A549 treated with ZK216348 at 1 μM for 4 hours (cell line): Measurements from ENCODE around the gene DNTT. TPM values are rescaled to one million over a fixed set of nuclear protein-coding genes. Genes with fewer than 3 reads are reported as not detected.

ENCODE experiments used
- total RNA-seq: library from RNA; stranded (reverse); fragments of 200-300 nt; extraction: Qiagen RNA extraction; gene quantifications from 5 replicates; pipeline ENCODE4 v1.2.3, GENCODE V29; 2022; ENCODE audit warnings: low read depth

The DNTT gene
- total RNA-seq = not detected in 5 replicates

DNA sequence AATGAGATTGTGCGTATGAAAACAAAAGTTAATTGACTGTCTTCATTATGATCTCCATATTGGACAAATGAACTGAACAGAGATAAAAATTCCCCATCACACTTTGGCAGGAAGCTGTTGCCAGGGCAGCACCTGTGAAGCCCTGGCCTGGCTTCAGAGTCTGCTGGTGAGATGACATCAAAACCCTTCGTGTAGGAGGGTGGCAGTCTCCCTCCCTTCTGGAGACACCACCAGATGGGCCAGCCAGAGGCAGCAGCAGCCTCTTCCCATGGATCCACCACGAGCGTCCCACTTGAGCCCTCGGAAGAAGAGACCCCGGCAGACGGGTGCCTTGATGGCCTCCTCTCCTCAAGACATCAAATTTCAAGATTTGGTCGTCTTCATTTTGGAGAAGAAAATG lies at the start of gene DNTT:
TSS of gene DNTT (plus strand) at position 205 of the 400 bp plus-strand sequence. CDS start at position 269, 64 bp downstream.

DNA sequence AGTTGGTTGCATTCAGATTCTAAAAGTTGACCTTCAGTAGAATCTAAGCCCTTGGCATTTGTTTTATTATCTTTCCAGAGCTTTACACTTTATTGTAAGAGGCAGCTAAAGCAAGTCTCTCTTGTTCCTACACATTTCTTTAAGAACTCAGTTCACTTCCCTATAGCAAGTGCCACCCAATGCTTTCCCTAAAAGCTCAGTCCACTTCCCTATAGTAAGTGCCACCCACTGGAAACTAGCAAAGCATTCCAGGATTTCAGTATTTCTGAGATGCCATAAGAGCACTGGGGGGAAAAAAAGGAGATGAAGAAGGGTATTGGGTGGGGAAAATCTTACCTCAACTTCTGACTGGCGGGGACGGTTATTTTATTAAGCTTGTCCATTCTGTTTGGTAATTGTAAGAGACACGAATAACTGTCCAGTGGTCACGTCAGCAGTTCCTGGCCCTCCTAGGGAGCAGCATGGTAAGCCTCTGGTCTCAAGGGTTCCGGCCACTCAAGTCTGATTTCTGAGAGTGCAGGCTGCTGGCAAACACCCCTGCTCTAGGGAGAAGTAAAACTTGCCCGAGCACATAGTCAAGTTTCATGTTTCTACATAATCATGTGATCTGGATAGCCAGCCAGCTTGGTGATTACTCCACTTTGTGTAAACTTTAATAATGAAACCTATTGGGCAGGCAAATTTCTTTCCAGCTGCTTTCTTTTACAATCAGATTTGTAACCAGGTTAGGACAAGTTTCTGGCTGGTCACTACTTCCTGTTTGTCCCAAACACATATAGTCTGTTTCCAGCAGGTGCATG lies 33.0 kb upstream of the DNTT start, which contains the start of gene BLNK:
TSS of gene BLNK (minus strand) at position 554 of the 800 bp plus-strand sequence. CDS start at position 383, 171 bp downstream.

DNA sequence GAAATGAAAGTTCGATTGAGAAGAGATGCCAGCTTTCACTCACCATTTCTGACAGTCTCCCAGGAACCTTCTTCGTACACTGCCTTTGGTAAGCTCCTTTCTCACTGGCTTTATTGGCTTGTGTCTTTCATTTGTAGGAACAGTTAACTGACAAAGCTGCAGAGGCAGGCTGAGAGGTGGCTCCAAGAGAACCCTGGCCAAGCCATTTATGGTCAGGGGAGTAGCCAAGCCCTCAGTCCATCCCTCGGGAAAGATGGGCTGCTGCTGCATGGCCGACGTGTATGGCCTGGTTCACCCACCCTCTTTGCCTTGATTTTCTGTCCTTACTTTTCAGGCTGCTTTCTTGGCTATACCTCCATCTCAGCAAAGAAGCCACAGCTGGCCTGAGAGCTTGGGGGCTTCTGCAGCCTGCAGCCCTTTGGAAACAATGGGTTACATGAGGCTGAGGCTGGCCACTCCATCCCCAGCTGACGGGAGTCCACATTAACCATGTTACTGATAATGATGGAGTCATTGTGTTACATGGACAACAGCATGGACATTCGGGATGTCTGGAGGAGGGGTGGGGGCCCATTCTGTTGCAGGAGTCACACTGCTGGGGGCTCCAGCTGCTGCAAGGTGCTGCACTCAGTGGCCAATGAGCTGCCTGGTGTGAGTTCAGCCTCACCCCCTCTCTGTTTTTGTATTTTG lies 54.8 kb downstream of the DNTT start, which contains the start of gene OPALIN:
TSS of gene OPALIN (minus strand) at position 152 of the 690 bp plus-strand sequence. CDS start at position 46, 106 bp downstream.

Other genes starting within 250 kb of the DNTT start
- gene ZNF518A, start 174.1 kb upstream of the DNTT start, total RNA-seq = 3.8 to 9.3 TPM (median 6.8 TPM) in 5 replicates
- gene BLNK, start 32.9 kb upstream of the DNTT start, total RNA-seq = not detected in 5 replicates
- not detected in 5 replicates for gene OPALIN, start 54.6 kb downstream of the DNTT start, total RNA-seq
- 0.08 to 0.16 TPM (median 0.12 TPM) in 4 of 5 replicates, not detected in the other for gene TLL2, start 209.5 kb downstream of the DNTT start, total RNA-seq